Measurements from ENCODE around the gene GCC2. TPM values are rescaled to one million over a fixed set of nuclear protein-coding genes. Genes with fewer than 3 reads are reported as not detected.

Gene GCC2
- total and polyA plus RNA-seq, 9 of the 15 experiments (the other 6 are each of a cell fraction or from before 2014, with no cell fraction given) = 11.4 to 35.7 (median 19.9) TPM

DNA sequence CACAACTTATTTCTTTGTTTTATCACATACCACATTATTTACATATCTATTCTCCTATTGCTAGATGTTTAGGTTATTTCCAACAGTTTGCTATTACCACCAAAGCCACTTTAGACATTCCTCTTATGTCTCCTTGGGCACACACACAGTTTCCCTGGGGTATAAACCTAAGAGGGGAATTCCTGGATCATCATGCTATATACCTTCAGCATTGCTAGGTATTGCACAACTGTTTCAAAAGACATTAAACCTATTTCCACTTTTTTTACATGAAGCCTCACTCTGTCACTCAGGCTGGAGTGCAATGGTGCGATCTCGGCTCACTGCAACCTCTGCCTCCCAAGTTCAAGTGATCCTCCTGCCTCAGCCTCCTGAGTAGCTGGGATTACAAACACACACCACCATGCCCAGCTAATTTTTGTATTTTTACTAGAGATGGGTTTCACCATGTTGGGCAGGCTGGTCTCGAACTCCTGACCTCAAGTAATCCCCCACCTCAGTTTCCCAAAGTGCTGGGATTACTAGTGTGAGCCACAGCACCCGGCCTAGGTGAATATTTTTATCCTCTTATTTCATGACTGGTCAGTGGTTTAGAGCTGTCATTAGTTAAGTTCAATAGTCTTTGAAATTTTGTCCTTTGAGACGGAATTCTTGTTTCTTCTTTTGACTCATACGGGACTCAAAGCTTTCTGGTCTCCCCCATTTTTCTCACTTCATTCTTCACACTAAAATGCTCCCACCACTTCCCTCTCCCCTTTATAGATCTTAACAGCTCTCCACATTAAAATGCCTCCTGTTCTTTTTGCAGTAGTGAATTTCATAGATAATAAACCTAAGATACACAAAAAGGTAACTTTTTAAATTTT is 40.9 kb upstream of the GCC2 start:
- Histone ChIP-seq H3K36me3 (ENCODE audit: control insufficient read depth, insufficient read depth, low read length) (no peaks in the 10 kb centered on the region; the same call in 2 of the 3 replicates), H2AFZ (ENCODE audit: low read depth, low read length) (no peak overlapping the region), H3K9me3 (replicated peaks; ENCODE audit: control insufficient read depth, insufficient read depth, low read depth, low read length) (peaks cover 5% of the 10 kb centered on the region), H3K9me1 (ENCODE audit: control insufficient read depth, insufficient read depth, low read length) (no peaks in the 10 kb centered on the region), H3K27ac (ENCODE audit: extremely low read depth, low read depth, low read length) (no peak overlapping the region), H3K9ac (ENCODE audit: insufficient read depth in 1 of 2, low read depth in 2 of 2, low read length in 2 of 2) (no peak overlapping the region), H3K4me2 (ENCODE audit: insufficient read depth, low read length) (no peak overlapping the region), H3K27me3 (ENCODE audit: control insufficient read depth in 2 of 2, insufficient read depth in 2 of 2, low read length in 2 of 2) (no peaks in the 10 kb centered on the region), H3K4me1 (replicated peaks in 1 of 2; ENCODE audit: control insufficient read depth in 2 of 2, insufficient read depth in 2 of 2, low read length in 2 of 2) (no peaks in the 10 kb centered on the region; a peak in 1 of 5 replicates), H3K79me2 (ENCODE audit: control insufficient read depth, insufficient read depth, low read length) (no peaks in the 10 kb centered on the region), H4K20me1 (replicated peaks; ENCODE audit: control insufficient read depth, insufficient read depth, low read length) (no peaks in the 10 kb centered on the region), H3K4me3 (no peak overlapping the region)
- in situ Hi-C loops (cut with MboI) = no loop called here
- no peak for ATAC-seq
- ChIA-PET CTCF (ENCODE audit: low intra/inter-chr PET ratio) (no interaction called here), POLR2A (no interaction called here)
- intact Hi-C loops (cut with micrococcal nuclease) = no loop called here
- 25% methylated on average over 6 of the region's 6 CpGs for WGBS (ENCODE audit: insufficient coverage, low coverage, missing lambda C conversion rate)
- no peak for DNase-seq (ENCODE audit: extremely low read depth in 1 of 4, low spot score in 3 of 4)
- no peak for FAIRE-seq
- BruUV-seq (replicated peaks) = no TSS peak
- TF ChIP-seq CEBPB (tag; IDR thresholded peaks at IDR 0.05) (peak; percentile 46; the same call in 1 of the 2 replicates), DPF2 (IDR thresholded peaks at IDR 0.05) (no peak), CEBPG (CRISPR knock-in tag; IDR thresholded peaks at IDR 0.05) (no peak), CEBPG (tag; conservative IDR thresholded peaks at IDR 0.05 in 1 of 2, IDR thresholded peaks at IDR 0.05 in 1 of 2) (peak in 1 of 2 experiments; percentile 41; a peak in 1 of 4 replicates)

DNA sequence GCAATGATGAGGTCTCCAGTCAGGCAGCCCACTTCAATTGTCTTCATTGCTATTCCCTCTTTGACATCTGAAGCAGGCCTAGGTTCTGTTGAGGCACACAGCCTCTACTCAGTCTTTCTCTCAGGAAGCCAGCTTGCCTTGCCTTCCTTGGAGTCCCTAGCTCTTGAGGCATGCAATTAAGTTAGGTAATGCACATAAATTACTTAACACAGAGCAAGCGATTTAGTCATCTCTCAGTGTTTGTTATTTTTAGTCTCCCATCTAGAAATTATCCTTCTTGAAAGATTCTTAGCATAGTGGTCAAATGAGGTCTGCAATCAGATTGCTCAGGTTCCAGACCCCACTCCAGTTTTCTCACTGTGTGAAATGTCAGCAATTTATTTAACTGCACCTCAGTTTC is 39.2 kb upstream of the GCC2 start:
- TF ChIP-seq ZFP36 (IDR thresholded peaks at IDR 0.05; ENCODE audit: low read depth, low read length, partially characterized antibody) = no peak
- TF ChIP-seq NR3C1 (CRISPR knock-in tag; IDR thresholded peaks at IDR 0.05) = no peak
- TF ChIP-seq, protein P1, sequence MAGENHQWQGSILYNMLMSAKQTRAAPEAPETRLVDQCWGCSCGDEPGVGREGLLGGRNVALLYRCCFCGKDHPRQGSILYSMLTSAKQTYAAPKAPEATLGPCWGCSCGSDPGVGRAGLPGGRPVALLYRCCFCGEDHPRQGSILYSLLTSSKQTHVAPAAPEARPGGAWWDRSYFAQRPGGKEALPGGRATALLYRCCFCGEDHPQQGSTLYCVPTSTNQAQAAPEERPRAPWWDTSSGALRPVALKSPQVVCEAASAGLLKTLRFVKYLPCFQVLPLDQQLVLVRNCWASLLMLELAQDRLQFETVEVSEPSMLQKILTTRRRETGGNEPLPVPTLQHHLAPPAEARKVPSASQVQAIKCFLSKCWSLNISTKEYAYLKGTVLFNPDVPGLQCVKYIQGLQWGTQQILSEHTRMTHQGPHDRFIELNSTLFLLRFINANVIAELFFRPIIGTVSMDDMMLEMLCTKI (IDR thresholded peaks at IDR 0.05; ENCODE audit: partially characterized antibody) = no peak
- no peak for TF ChIP-seq SAFB (IDR thresholded peaks at IDR 0.05; ENCODE audit: borderline replicate concordance, low read depth, low read length)
- TF ChIP-seq ZNF239 (CRISPR knock-in tag; IDR thresholded peaks at IDR 0.05) = no peak
- no peak for TF ChIP-seq ZNF12 (CRISPR knock-in tag; IDR thresholded peaks at IDR 0.05)
- no peak for TF ChIP-seq SMARCC2 (IDR thresholded peaks at IDR 0.05; ENCODE audit: low read depth)
- TF ChIP-seq SOX6 (IDR thresholded peaks at IDR 0.05) = no peak
- TF ChIP-seq STAT5B (CRISPR knock-in tag; IDR thresholded peaks at IDR 0.05) = no peak
- TF ChIP-seq ZNF766 (CRISPR knock-in tag; conservative IDR thresholded peaks at IDR 0.05) = no peak
- FAIRE-seq = no peak
- Histone ChIP-seq H3K9ac (ENCODE audit: insufficient read depth in 1 of 2, low read depth in 2 of 2, low read length in 2 of 2) (no peak overlapping the region), H3K9me1 (ENCODE audit: control insufficient read depth, insufficient read depth, low read length) (no peaks in the 10 kb centered on the region), H2AFZ (ENCODE audit: low read depth, low read length) (peak overlapping the region; percentile 64), H3K9me3 (replicated peaks; ENCODE audit: control insufficient read depth, insufficient read depth, low read depth, low read length) (peaks cover 2% of the 10 kb centered on the region), H3K4me3 (no peak overlapping the region), H3K36me3 (ENCODE audit: control insufficient read depth, insufficient read depth, low read length) (no peaks in the 10 kb centered on the region; the same call in 2 of the 3 replicates), H4K20me1 (replicated peaks; ENCODE audit: control insufficient read depth, insufficient read depth, low read length) (no peaks in the 10 kb centered on the region), H3K4me1 (replicated peaks in 1 of 2; ENCODE audit: control insufficient read depth in 2 of 2, insufficient read depth in 2 of 2, low read length in 2 of 2) (peaks cover 0 to 11% of the 10 kb centered on the region in 2 experiments; a peak in 2 of 5 replicates), H3K79me2 (ENCODE audit: control insufficient read depth, insufficient read depth, low read length) (no peaks in the 10 kb centered on the region), H3K4me2 (ENCODE audit: insufficient read depth, low read length) (no peak overlapping the region), H3K27me3 (ENCODE audit: control insufficient read depth in 2 of 2, insufficient read depth in 2 of 2, low read length in 2 of 2) (no peaks in the 10 kb centered on the region), H3K27ac (ENCODE audit: extremely low read depth, low read depth, low read length) (no peak overlapping the region)
- in situ Hi-C loops (cut with MboI) = no loop called here
- no peak for ATAC-seq
- ChIA-PET CTCF (ENCODE audit: low intra/inter-chr PET ratio) (no interaction called here), POLR2A (no interaction called here)
- intact Hi-C loops (cut with micrococcal nuclease) = no loop called here
- no TSS peak for BruUV-seq (replicated peaks)
- 20% methylated on average over 1 of the region's 1 CpG for WGBS (ENCODE audit: insufficient coverage, low coverage, missing lambda C conversion rate)
- no peak for DNase-seq (ENCODE audit: extremely low read depth in 1 of 4, low spot score in 3 of 4)
